C4-2B (cell line): ENCODE data around the gene RNF125.

Experiments used
- H3K27ac ChIP-seq: fragments of 450-650 bp; 2 replicates; pipeline ENCODE4 v1.5.1; 2017
- CTCF ChIP-seq: fragments of 450-650 bp; conservative IDR thresholded peaks from 2 replicates; pipeline ENCODE4 v1.5.1; 2017; ENCODE audit warnings: mild to moderate bottlenecking
- ZFX ChIP-seq: fragments of 450-650 bp; IDR thresholded peaks from 2 replicates; pipeline ENCODE4 v1.6.1; 2017

The RNF125 gene

GRCh38 chr18:32029558-32029957, 10.9 kb downstream of the RNF125 start:
- TF ChIP-seq ZFX, result no peak
- no peak overlapping the region for H3K27ac ChIP-seq

DNA sequence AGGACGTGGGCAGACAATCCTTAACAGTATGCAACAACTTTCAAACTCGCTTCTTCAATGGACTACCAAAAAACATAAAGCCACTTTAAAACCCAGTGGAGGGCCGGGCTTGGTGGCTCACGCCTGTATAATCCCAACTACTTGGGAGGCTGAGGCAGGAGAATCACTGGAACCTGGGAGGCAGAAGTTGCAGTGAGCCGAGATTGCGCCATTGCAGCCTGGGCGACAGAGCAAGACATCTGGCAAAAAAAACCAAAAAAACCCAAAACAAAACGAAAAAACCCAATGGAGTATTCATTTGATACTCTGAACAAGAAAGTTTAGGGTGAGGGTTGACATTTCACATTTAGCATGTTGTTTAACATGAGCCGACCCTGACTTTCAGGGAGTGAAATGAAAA, 14.0 kb downstream of the RNF125 start:
- H3K27ac ChIP-seq, result no peak overlapping the region
- TF ChIP-seq ZFX (no peak), CTCF (no peak)

GRCh38 chr18:32036506-32037180, 18.0 kb downstream of the RNF125 start:
- no peak for TF ChIP-seq CTCF
- no peak for TF ChIP-seq ZFX
- no peak overlapping the region for H3K27ac ChIP-seq

- no peak for TF ChIP-seq CTCF
- TF ChIP-seq ZFX, result no peak
- no peak overlapping the region for H3K27ac ChIP-seq
Measured at GRCh38 chr18:32037616-32038015, 19.0 kb downstream of the RNF125 start.

GRCh38 chr18:32040936-32041335, 22.3 kb downstream of the RNF125 start:
- TF ChIP-seq CTCF (no peak), ZFX (no peak)
- H3K27ac ChIP-seq, result no peak overlapping the region

- no peak for TF ChIP-seq CTCF
- TF ChIP-seq ZFX, result no peak
- no peak overlapping the region for H3K27ac ChIP-seq
Measured at GRCh38 chr18:32042337-32042736, 23.7 kb downstream of the RNF125 start.

DNA sequence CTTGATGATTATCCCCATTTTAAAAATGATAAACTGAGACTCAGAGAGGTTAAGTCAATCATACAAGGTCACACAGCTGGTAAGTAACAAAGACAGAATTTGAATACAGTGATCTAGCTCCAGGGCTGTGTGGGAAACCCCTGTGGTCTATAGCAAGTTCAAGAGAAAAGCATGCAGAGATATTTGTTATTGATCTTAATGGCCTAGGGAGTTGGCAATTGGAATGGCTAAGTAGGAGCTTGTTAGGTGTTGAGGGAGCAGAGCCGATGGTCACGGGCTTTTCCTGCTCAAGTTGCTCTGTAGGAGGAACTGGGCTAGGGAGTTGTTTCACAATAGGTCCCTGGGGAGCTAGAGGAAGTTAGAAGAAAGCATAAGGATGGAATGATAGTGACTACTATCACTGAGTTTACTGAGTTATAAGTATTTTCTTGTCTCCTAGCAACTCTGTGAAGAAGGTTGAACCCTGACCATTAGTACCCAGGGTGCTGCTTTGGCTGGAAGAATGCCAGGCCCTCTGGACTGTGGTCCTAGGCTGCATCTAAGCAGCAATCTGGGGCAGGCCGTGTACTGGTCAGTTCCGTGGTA, 30.0 kb downstream of the RNF125 start:
- TF ChIP-seq CTCF (no peak), ZFX (no peak)
- H3K27ac ChIP-seq, result no peak overlapping the region
